HEK293 (cell line): ENCODE data around the gene RAC2.

Source experiments
- CTCF ChIA-PET: fragments of 350-600 bp; formaldehyde crosslinking; extraction: SDS; loops from one replicate; lab custom pipeline; 2021; ENCODE audit warnings: antibody characterized with exemption; lab: Yijun Ruan, JAX
- POLR2A ChIA-PET: fragments of 300-600 bp; formaldehyde crosslinking; extraction: SDS; loops from one replicate; lab custom pipeline; 2020; ENCODE audit warnings: antibody characterized with exemption, inconsistent platforms; lab: Yijun Ruan, JAX
- H3K27ac ChIP-seq: fragments of 200-500 bp; sonication (Bioruptor generic); 2 replicates; pipeline ENCODE4 v1.5.1; 2014; ENCODE audit warnings: low read depth, low read length, control low read depth, inconsistent platforms; ENCODE audit errors: extremely low read depth
- H3K36me3 ChIP-seq, 2 experiments: fragments of 200-500 bp in 1 of 2; sonication (Bioruptor generic) in 1 of 2; 1 replicate in 1 of 2; 2 replicates in 1 of 2; pipeline ENCODE4 v1.5.1; 2014 to 2017; ENCODE audit warnings: inconsistent platforms in 2 of 2, low read length in 2 of 2; ENCODE audit not compliant: control insufficient read depth in 2 of 2, insufficient read depth in 1 of 2
- H3K4me1 ChIP-seq: fragments of 200-500 bp; sonication (Bioruptor generic); 2 replicates; pipeline ENCODE4 v1.5.1; 2014; ENCODE audit warnings: mild to moderate bottlenecking, low read length, inconsistent platforms; ENCODE audit not compliant: control insufficient read depth, insufficient read depth
- H3K4me3 ChIP-seq: 2 replicates; pipeline ENCODE4 v1.5.1; 2011; ENCODE audit warnings: low read depth, mild to moderate bottlenecking, control low read depth, low read length, moderate library complexity
- H3K9me3 ChIP-seq: fragments of 200-500 bp; sonication (Bioruptor generic); 2 replicates; pipeline ENCODE4 v1.5.1; 2014; ENCODE audit warnings: low read depth, low read length, inconsistent platforms; ENCODE audit not compliant: control insufficient read depth, insufficient read depth
- GLI2 ChIP-seq: fragments of 450-650 bp; formaldehyde crosslinking; IDR thresholded peaks from 2 replicates; pipeline ENCODE4; 2017; ENCODE audit warnings: missing biosample characterization, missing genetic modification characterization, low read depth, borderline replicate concordance
- PATZ1 ChIP-seq: fragments of 450-650 bp; formaldehyde crosslinking; IDR thresholded peaks from 2 replicates; pipeline ENCODE4 v1.5.1; 2016; ENCODE audit warnings: missing biosample characterization, missing genetic modification characterization
- PRDM10 ChIP-seq: fragments of 450-650 bp; formaldehyde crosslinking; IDR thresholded peaks from 2 replicates; pipeline ENCODE4 v1.5.1; 2016; ENCODE audit warnings: missing biosample characterization, missing genetic modification characterization
- SP2 ChIP-seq: fragments of 450-650 bp; formaldehyde crosslinking; IDR thresholded peaks from 2 replicates; pipeline ENCODE4 v1.5.1; 2016; ENCODE audit warnings: missing biosample characterization, missing genetic modification characterization
- SP3 ChIP-seq: fragments of 450-650 bp; formaldehyde crosslinking; IDR thresholded peaks from 2 replicates; pipeline ENCODE4 v1.5.1; 2016; ENCODE audit warnings: missing biosample characterization, missing genetic modification characterization
- ZBTB17 ChIP-seq: fragments of 450-650 bp; formaldehyde crosslinking; IDR thresholded peaks from 2 replicates; pipeline ENCODE4 v1.5.1; 2016; ENCODE audit warnings: missing biosample characterization, missing genetic modification characterization
- ZIC2 ChIP-seq: fragments of 450-650 bp; formaldehyde crosslinking; IDR thresholded peaks from 2 replicates; pipeline ENCODE4 v1.5.1; 2016; ENCODE audit warnings: missing biosample characterization, missing genetic modification characterization
- ZNF146 ChIP-seq: fragments of 450-650 bp; formaldehyde crosslinking; IDR thresholded peaks from 2 replicates; pipeline ENCODE4 v1.5.1; 2016; ENCODE audit warnings: missing biosample characterization, missing genetic modification characterization
- ZNF169 ChIP-seq: fragments of 450-650 bp; formaldehyde crosslinking; IDR thresholded peaks from 2 replicates; pipeline ENCODE4 v1.5.1; 2016; ENCODE audit warnings: missing biosample characterization, missing genetic modification characterization
- ZNF184 ChIP-seq: fragments of 450-650 bp; IDR thresholded peaks from 2 replicates; pipeline ENCODE4 v1.5.1; 2018; ENCODE audit warnings: missing biosample characterization, mild to moderate bottlenecking, missing genetic modification characterization
- ZNF19 ChIP-seq: fragments of 450-650 bp; formaldehyde crosslinking; IDR thresholded peaks from 2 replicates; pipeline ENCODE4; 2016; ENCODE audit warnings: missing biosample characterization, missing genetic modification characterization, low read depth
- ZNF302 ChIP-seq: fragments of 450-650 bp; formaldehyde crosslinking; IDR thresholded peaks from 2 replicates; pipeline ENCODE4 v1.5.1; 2016; ENCODE audit warnings: missing biosample characterization, missing genetic modification characterization, low read depth
- ZNF366 ChIP-seq: fragments of 450-650 bp; formaldehyde crosslinking; conservative IDR thresholded peaks from 2 replicates; pipeline ENCODE4 v1.5.1; 2016; ENCODE audit warnings: missing biosample characterization, missing genetic modification characterization
- ZNF610 ChIP-seq: fragments of 450-650 bp; formaldehyde crosslinking; IDR thresholded peaks from 2 replicates; pipeline ENCODE4 v1.5.1; 2016; ENCODE audit warnings: missing biosample characterization, missing genetic modification characterization, borderline replicate concordance
- ZNF792 ChIP-seq: fragments of 450-650 bp; formaldehyde crosslinking; IDR thresholded peaks from 2 replicates; pipeline ENCODE4 v1.5.1; 2016; ENCODE audit warnings: missing biosample characterization, missing genetic modification characterization
- ZSCAN5A ChIP-seq: fragments of 450-650 bp; formaldehyde crosslinking; IDR thresholded peaks from 2 replicates; pipeline ENCODE4 v1.5.1; 2016; ENCODE audit warnings: missing biosample characterization, missing genetic modification characterization

Gene RAC2

GRCh38 chr22:37187891-37188761 is 55.9 kb downstream of the RAC2 start, which contains the start of gene C1QTNF6 (continued):
- 0 out of 2 replicates have a peak, but pooled peaks have one; percentile 11 for TF ChIP-seq PATZ1 (tag by site-specific recombination)
- TF ChIP-seq ZIC2 (tag by site-specific recombination) = peak; percentile 78
- peak; percentile 57; the same call in 1 of the 2 replicates for TF ChIP-seq SP3 (tag by site-specific recombination)
- no peak for TF ChIP-seq ZNF169

GRCh38 chr22:37187552-37187890 is 56.5 kb downstream of the RAC2 start:
- TF ChIP-seq ZBTB17 = no peak
- no peak for TF ChIP-seq ZNF366 (tag by site-specific recombination)
- no peak for TF ChIP-seq GLI2 (tag by site-specific recombination)
- TF ChIP-seq ZNF792 (tag by site-specific recombination) = no peak
- no peak for TF ChIP-seq ZNF302 (tag by site-specific recombination)
- no peak for TF ChIP-seq SP2
- TF ChIP-seq ZNF146 (tag by site-specific recombination) = no peak
- TF ChIP-seq ZNF19 (tag by site-specific recombination) = no peak
- no peak for TF ChIP-seq ZNF610 (tag by site-specific recombination)
- TF ChIP-seq ZSCAN5A = no peak
- no peak for TF ChIP-seq PRDM10 (tag by site-specific recombination)
- no peak for TF ChIP-seq ZNF184 (tag by site-specific recombination)
- TF ChIP-seq, all 188 proteins: peak for 0
- ChIA-PET POLR2A (interaction anchor here (0.6 to 1.5 kb wide), 3 partner anchors 10 to 136 kb away, joined by 3 to 10 read pairs (median 3); no protein-coding TSS in a partner anchor), CTCF (interaction anchor here (0.7 to 1.2 kb wide), 2 partner anchors 12 to 14 kb away, joined by 3 to 6 read pairs; no protein-coding TSS in a partner anchor)
- Histone ChIP-seq H3K4me3 (no peak overlapping the region), H3K4me1 (peaks cover 3% of the 10 kb centered on the region; the same call in 1 of the 2 replicates), H3K9me3 (no peaks in the 10 kb centered on the region), H3K36me3 (no peaks in the 10 kb centered on the region), H3K27ac (no peak overlapping the region)
